Chondrocyte (in vitro differentiated cells): ENCODE results near the gene SLC34A2. TPM values are rescaled to one million over a fixed set of nuclear protein-coding genes. Genes with fewer than 3 reads are reported as not detected.

Experiments used
- DNase-seq: peaks from one replicate; pipeline ENCODE4 v3.0.0; 2021; ENCODE audit warnings: mixed read lengths, low spot score
- H3K27ac Mint-ChIP-seq: one replicate; pipeline ENCODE4 v1.8.0; 2021; ENCODE audit warnings: mild to moderate bottlenecking, moderate library complexity, mixed read lengths; ENCODE audit not compliant: unreplicated experiment
- H3K27me3 Mint-ChIP-seq: 2 replicates; pipeline ENCODE4 v1.8.0; 2021; ENCODE audit warnings: low read depth, mixed read lengths
- H3K36me3 Mint-ChIP-seq: 2 replicates; pipeline ENCODE4 v1.8.0; 2021; ENCODE audit warnings: low read depth, mixed read lengths
- H3K4me1 Mint-ChIP-seq: 2 replicates; pipeline ENCODE4 v1.8.0; 2021; ENCODE audit warnings: low read depth, mild to moderate bottlenecking, mixed read lengths
- H3K4me3 Mint-ChIP-seq: one replicate; pipeline ENCODE4 v1.8.0; 2021; ENCODE audit warnings: mild to moderate bottlenecking, moderate library complexity, mixed read lengths; ENCODE audit not compliant: unreplicated experiment
- H3K9me3 Mint-ChIP-seq: 2 replicates; pipeline ENCODE4 v1.8.0; 2021; ENCODE audit warnings: low read depth, mixed read lengths
- CTCF ChIP-seq: fragments of 200-600 bp; sonication (generic); IDR thresholded peaks from 2 replicates; pipeline ENCODE4 v1.5.0; 2021; ENCODE audit warnings: antibody characterized with exemption, mild to moderate bottlenecking, moderate library complexity
- total RNA-seq: library from RNA; stranded (reverse); gene quantifications from 3 replicates; pipeline ENCODE4 v1.2.1, GENCODE V29; 2021

The SLC34A2 gene
- total RNA-seq, 1 donor from 2014 or later = not detected

- Mint-ChIP-seq H3K36me3 (no peaks in the 10 kb centered on the region), H3K4me3 (no peak overlapping the region), H3K27me3 (peaks cover 14% of the 10 kb centered on the region), H3K9me3 (no peaks in the 10 kb centered on the region), H3K4me1 (no peaks in the 10 kb centered on the region), H3K27ac (no peak overlapping the region)
- no peak for TF ChIP-seq CTCF
- no peak for DNase-seq
Measured at GRCh38 chr4:25621027-25621930, 34.4 kb upstream of the SLC34A2 start.

- Mint-ChIP-seq H3K4me1 (no peaks in the 10 kb centered on the region), H3K27ac (no peak overlapping the region), H3K4me3 (no peak overlapping the region), H3K36me3 (no peaks in the 10 kb centered on the region), H3K27me3 (peaks cover 12% of the 10 kb centered on the region), H3K9me3 (no peaks in the 10 kb centered on the region)
- DNase-seq = no peak
- no peak for TF ChIP-seq CTCF
Measured at GRCh38 chr4:25624616-25625015, 31.0 kb upstream of the SLC34A2 start.

GRCh38 chr4:25628451-25628850 is 27.2 kb upstream of the SLC34A2 start:
- Mint-ChIP-seq H3K4me3 (no peak overlapping the region), H3K27ac (no peak overlapping the region), H3K9me3 (no peaks in the 10 kb centered on the region), H3K36me3 (no peaks in the 10 kb centered on the region), H3K4me1 (no peaks in the 10 kb centered on the region), H3K27me3 (no peaks in the 10 kb centered on the region)
- no peak for TF ChIP-seq CTCF
- DNase-seq = no peak

DNA sequence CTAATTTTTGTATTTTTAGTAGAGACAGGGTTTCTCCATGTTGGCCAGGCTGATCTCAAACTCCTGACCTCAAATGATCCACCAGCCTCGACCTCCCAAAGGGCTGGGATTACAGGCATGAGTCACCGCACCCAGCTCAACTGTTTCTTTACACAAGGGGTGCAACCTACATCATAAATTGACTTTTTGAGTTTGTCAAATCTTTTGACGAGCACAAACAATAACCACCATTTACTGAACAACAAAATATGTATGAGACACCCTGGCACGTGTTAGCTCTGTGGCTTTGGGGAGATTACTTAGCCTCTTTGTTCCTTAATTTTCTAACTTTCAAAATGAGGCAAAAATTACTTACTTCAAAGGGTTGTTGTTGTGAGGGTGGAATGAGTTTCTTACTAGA is 23.5 kb upstream of the SLC34A2 start:
- H3K4me1 Mint-ChIP-seq = no peaks in the 10 kb centered on the region
- H3K27ac Mint-ChIP-seq = no peak overlapping the region
- no peak for TF ChIP-seq CTCF
- no peaks in the 10 kb centered on the region for H3K9me3 Mint-ChIP-seq
- H3K4me3 Mint-ChIP-seq = no peak overlapping the region
- H3K36me3 Mint-ChIP-seq = no peaks in the 10 kb centered on the region
- peaks cover 3% of the 10 kb centered on the region for H3K27me3 Mint-ChIP-seq
- DNase-seq = no peak

DNA sequence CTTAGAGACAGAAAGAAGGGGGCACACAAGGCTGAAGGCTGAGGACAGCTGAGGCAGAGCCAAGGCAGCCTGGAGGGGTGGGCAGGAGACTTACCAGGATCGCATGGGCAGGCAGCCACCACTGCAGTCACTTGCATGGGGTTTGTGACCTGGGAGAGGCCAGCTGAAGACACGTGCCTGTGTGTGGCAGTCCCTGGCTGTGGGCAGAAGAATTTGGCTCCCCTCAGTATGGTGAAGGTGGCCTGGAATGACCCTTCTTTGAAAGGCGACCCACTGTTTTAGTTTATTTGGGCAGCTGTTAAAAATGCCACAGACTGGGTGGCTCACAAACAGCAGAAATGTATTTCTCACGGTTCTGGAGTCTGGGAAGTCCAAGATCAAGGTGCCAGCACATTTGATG is 22.1 kb upstream of the SLC34A2 start:
- Mint-ChIP-seq H3K36me3 (no peaks in the 10 kb centered on the region), H3K27ac (no peak overlapping the region), H3K4me1 (no peaks in the 10 kb centered on the region), H3K4me3 (no peak overlapping the region), H3K27me3 (peaks cover 3% of the 10 kb centered on the region), H3K9me3 (no peaks in the 10 kb centered on the region)
- no peak for DNase-seq
- TF ChIP-seq CTCF = no peak
